HCT116 (cell line): ENCODE results near the gene KLHL22.

ENCODE experiments used
- CEBPB ChIP-seq: IDR thresholded peaks from 2 replicates; pipeline ENCODE4 v1.6.1; 2012; ENCODE audit warnings: low read depth
- CTCF ChIP-seq, 3 experiments: fragments of 200-600 bp in 1 of 3; sonication (generic) in 1 of 3; IDR thresholded peaks in 2 of 3; conservative IDR thresholded peaks in 1 of 3; 2 replicates each; pipeline ENCODE4 v1.5.1; 2012 to 2017; ENCODE audit warnings: low read depth in 2 of 3, low read length in 2 of 3, antibody characterized with exemption in 1 of 3, borderline replicate concordance in 1 of 3, control low read depth in 1 of 3, mild to moderate bottlenecking in 1 of 3, mixed read lengths in 1 of 3, mixed run types in 1 of 3, moderate library complexity in 1 of 3; ENCODE audit not compliant: insufficient read depth in 1 of 3
- FOSL1 ChIP-seq: IDR thresholded peaks from 2 replicates; pipeline ENCODE4 v1.6.1; 2012; ENCODE audit warnings: low read depth
- POLR2AphosphoS5 ChIP-seq: IDR thresholded peaks from 2 replicates; pipeline ENCODE4 v1.6.1; 2011; ENCODE audit warnings: mild to moderate bottlenecking, low read depth, low read length, moderate library complexity
- TCF7L2 ChIP-seq: IDR thresholded peaks from 2 replicates; pipeline ENCODE4 v1.7.0; 2011; ENCODE audit warnings: borderline replicate concordance, inconsistent platforms; ENCODE audit not compliant: insufficient read depth, insufficient read length; ENCODE audit errors: extremely low read depth
- TF ChIP-seq, protein P1 (sequence below): IDR thresholded peaks from 2 replicates; pipeline ENCODE4 v1.6.1; 2012; ENCODE audit warnings: low read depth
- TF ChIP-seq, protein P2 (sequence below): IDR thresholded peaks from 2 replicates; pipeline ENCODE4 v1.6.1; 2012

- TF ChIP-seq, protein P1, sequence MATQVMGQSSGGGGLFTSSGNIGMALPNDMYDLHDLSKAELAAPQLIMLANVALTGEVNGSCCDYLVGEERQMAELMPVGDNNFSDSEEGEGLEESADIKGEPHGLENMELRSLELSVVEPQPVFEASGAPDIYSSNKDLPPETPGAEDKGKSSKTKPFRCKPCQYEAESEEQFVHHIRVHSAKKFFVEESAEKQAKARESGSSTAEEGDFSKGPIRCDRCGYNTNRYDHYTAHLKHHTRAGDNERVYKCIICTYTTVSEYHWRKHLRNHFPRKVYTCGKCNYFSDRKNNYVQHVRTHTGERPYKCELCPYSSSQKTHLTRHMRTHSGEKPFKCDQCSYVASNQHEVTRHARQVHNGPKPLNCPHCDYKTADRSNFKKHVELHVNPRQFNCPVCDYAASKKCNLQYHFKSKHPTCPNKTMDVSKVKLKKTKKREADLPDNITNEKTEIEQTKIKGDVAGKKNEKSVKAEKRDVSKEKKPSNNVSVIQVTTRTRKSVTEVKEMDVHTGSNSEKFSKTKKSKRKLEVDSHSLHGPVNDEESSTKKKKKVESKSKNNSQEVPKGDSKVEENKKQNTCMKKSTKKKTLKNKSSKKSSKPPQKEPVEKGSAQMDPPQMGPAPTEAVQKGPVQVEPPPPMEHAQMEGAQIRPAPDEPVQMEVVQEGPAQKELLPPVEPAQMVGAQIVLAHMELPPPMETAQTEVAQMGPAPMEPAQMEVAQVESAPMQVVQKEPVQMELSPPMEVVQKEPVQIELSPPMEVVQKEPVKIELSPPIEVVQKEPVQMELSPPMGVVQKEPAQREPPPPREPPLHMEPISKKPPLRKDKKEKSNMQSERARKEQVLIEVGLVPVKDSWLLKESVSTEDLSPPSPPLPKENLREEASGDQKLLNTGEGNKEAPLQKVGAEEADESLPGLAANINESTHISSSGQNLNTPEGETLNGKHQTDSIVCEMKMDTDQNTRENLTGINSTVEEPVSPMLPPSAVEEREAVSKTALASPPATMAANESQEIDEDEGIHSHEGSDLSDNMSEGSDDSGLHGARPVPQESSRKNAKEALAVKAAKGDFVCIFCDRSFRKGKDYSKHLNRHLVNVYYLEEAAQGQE, result no peak
- TF ChIP-seq CTCF (IDR thresholded peaks at IDR 0.05 in 2 of 3, conservative IDR thresholded peaks at IDR 0.05 in 1 of 3; ENCODE audit: borderline replicate concordance in 1 of 3, insufficient read depth in 1 of 3, low read depth in 2 of 3, low read length in 2 of 3) (no peak), TCF7L2 (no peak), POLR2AphosphoS5 (no peak), CEBPB (no peak), FOSL1 (no peak)
- TF ChIP-seq, protein P2, sequence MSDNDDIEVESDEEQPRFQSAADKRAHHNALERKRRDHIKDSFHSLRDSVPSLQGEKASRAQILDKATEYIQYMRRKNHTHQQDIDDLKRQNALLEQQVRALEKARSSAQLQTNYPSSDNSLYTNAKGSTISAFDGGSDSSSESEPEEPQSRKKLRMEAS, result no peak
Measured at GRCh38 chr22:20427104-20427944, 68.3 kb downstream of the KLHL22 start.
